Coronary artery (tissue), 2 donors: Measurements from ENCODE around the gene CTNNBIP1.

Source experiments
- DNase-seq: peaks from one replicate; pipeline ENCODE4 v3.0.0-alpha.2; 2017; ENCODE audit warnings: low spot score
- H3K27ac ChIP-seq, 2 donors: fragments of 200-600 bp; sonication (generic); one replicate each; pipeline ENCODE4 v1.5.1; 2016 to 2019
- H3K4me3 ChIP-seq: fragments of 200-600 bp; sonication (generic); 2 replicates; pipeline ENCODE4 v1.5.1; 2016; ENCODE audit warnings: mild to moderate bottlenecking, moderate library complexity
- TF ChIP-seq, protein P1 (sequence below): fragments of 200-600 bp; sonication (generic); IDR thresholded peaks from one replicate; pipeline ENCODE4 v1.5.1; 2019; ENCODE audit warnings: antibody characterized with exemption

Gene CTNNBIP1

DNA sequence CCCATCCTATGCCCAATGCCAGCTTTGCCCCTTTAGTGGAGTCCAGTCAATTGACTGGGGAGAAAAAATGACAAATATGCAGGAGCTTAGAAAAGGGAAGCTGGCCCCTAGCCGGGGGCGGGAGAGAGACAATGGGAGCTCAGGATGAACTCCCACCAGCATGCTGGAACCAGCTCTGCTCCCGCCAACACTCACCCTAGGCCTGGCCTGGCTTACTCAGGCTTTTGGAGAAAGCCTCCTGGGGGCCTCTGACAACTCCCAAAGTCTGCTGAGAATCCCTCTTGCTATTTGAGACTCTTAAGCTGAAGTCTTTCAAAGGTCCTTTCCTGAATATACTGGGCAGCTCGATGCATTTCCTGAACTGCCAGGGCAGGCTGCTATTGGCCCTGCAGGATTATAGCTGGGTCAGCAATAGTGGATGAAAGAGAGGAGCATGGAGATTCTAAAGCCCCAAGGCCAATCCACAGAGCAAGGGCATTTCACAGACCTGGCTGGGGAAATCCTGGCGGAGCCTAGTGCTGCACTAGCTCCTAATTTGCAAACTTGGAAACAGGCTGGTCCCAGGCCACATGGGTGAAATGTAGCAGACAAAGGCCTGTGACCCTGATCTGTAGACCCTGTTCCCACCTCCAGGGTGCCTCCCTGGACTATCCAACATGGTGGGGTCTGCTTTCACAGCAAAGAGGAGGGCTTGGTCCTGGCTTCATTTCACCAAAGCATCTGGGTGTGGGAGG, 50.6 kb downstream of the CTNNBIP1 start:
- no peak overlapping the region for H3K27ac ChIP-seq

DNA sequence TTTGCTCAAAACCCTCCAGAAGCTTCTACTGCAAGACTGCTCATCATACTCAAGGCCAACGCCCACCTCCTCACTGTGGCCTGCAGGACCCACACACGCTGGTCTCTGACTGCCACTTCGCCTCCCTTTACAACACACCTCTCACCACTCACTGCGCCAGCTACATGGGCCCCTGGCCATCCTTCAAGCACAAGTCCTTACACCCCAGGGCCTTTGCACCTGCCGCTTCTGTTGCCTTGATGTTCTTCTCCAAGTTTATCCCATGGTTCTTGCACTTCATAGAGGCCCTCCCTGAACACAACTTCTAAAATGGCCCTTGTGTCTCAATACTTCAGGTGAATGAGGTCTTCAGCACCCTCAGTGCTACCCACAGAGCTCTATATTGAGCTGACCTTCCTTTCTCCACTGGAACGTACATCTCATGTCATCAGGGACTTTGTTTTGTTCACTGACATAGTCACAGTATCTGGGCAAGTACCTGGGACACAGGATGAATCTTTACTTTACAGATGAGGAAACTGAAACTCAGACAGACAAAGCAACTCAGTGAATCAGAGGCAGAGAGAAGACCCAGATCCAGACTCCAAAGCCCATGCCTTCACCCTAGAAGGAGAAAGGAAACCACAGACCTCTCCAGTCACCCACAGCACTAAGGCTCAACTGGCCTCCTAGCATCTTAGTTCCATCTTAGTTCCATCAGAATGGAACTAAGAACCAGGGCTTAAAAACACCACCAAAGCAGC, 51.6 kb downstream of the CTNNBIP1 start:
- H3K27ac ChIP-seq: no peak overlapping the region
- DNase-seq: no peak
- TF ChIP-seq, protein P1, sequence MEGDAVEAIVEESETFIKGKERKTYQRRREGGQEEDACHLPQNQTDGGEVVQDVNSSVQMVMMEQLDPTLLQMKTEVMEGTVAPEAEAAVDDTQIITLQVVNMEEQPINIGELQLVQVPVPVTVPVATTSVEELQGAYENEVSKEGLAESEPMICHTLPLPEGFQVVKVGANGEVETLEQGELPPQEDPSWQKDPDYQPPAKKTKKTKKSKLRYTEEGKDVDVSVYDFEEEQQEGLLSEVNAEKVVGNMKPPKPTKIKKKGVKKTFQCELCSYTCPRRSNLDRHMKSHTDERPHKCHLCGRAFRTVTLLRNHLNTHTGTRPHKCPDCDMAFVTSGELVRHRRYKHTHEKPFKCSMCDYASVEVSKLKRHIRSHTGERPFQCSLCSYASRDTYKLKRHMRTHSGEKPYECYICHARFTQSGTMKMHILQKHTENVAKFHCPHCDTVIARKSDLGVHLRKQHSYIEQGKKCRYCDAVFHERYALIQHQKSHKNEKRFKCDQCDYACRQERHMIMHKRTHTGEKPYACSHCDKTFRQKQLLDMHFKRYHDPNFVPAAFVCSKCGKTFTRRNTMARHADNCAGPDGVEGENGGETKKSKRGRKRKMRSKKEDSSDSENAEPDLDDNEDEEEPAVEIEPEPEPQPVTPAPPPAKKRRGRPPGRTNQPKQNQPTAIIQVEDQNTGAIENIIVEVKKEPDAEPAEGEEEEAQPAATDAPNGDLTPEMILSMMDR: no peak
- no peak overlapping the region for H3K4me3 ChIP-seq

More for the DNA sequence above, 50.6 kb downstream of the CTNNBIP1 start:
- no peak for DNase-seq
- TF ChIP-seq, protein P1: no peak
- no peak overlapping the region for H3K4me3 ChIP-seq

DNA sequence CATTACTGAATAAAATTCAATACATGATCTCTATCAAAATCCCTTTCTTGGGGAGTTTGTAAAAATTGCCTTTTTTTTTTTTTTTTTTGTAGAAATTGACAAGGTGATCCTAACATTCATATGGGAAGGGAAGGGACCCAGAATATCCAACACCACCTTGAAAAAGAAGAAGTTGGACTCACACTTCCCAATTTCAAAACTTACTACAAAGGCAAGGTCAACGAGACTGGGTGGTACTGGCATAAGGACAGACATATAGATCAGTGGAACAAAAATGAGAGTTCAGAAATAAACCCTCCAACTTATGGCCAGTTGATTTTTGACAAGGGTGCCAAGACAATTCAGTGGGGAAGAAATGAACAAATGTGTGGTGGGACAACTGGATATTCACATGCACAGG, 54.9 kb downstream of the CTNNBIP1 start:
- no peak for DNase-seq
- no peak overlapping the region for H3K4me3 ChIP-seq
- H3K27ac ChIP-seq: no peak overlapping the region
- TF ChIP-seq, protein P1: no peak

DNA sequence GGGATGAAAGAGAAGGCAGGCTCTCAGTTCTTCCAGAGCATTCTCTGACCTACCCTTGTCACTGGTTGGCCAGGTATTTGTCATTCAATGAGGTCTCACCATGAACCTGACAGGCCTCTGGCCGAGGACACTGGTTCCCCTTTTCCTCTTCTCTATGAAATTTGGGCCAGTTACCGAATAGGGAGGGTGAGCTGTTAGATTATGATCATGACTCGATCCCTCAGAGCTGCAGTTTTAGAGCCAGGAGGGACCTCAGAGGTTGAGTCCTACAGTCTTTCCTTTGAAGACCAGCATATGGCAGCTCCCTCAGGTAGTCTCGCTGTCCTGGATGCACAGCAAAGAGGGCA, 56.8 kb downstream of the CTNNBIP1 start:
- Histone ChIP-seq H3K4me3 (no peak overlapping the region), H3K27ac (no peak overlapping the region)
- no peak for DNase-seq
- TF ChIP-seq, protein P1: no peak

DNA sequence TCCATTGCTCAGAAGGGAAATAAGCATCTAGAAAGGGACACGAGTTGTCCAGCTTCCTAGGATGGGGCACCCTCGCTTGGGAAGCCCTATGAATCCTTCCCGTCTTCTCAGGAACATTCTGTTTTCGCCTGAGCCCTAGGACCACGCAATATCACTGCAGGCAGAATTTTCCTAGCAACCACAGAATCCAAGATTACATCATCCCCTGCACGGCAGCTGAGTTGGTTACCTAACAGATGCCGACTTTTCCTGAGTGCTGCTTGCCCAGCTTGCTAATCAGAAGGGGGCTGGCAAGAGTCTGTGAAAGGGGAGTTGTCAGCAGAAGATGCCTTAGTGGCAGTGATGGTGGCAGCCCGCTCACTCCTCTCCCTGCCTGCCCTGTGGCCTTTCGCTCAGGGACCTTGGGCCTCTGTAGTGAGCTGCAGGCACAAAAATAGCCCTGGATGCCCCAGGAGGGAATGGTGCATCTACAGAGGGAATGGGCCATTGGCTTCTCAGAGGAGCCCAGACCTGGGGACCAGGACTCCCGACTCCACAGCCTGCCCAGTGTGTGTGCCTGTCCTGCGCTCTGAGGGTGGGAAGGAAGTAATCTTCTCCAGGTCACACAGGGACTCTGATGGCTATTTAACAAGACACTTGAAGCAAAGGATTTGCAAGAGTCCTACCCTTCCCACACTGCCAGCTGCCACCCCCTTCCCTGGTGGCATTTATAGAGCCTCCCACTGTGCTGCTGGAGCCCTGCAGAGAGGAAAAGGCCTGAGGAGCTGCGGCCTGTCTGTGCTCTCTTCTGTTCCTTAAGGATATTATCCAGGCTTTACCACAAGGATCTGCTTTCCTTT, 57.4 kb downstream of the CTNNBIP1 start:
- TF ChIP-seq, protein P1: no peak
- DNase-seq: no peak
- Histone ChIP-seq H3K27ac (no peak overlapping the region), H3K4me3 (no peak overlapping the region)

DNA sequence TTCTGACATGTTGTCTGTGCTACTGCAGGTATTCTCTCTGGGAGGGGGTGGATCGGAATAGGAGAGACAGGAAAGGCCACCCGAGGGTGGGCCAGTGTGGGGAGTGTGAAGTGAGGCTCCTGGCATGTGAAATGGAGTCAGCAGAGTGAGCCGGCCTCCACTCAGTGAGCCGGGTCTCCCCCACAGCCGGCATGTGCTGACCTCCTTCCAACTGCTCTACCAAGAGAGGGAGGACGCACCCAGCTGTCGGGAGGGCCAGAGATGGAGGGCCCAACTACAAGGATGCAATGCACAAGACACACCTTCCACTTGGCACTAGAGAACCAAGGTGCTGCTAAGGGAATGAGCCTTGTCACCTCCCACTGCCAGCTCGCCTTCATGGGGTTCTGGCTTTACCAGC, 58.1 kb downstream of the CTNNBIP1 start:
- Histone ChIP-seq H3K27ac (no peak overlapping the region), H3K4me3 (no peak overlapping the region)
- TF ChIP-seq, protein P1: no peak
- no peak for DNase-seq
